H1 (cell line): ENCODE measurements around the gene COL16A1. TPM values are rescaled to one million over a fixed set of nuclear protein-coding genes. Genes with fewer than 3 reads are reported as not detected.

Source experiments
- CTBP2 ChIP-seq: IDR thresholded peaks from 2 replicates; pipeline ENCODE4 v1.7.0; 2011; ENCODE audit warnings: borderline replicate concordance, mild to moderate bottlenecking, moderate library complexity, mixed read lengths, low read length; ENCODE audit not compliant: insufficient read depth, insufficient read length
- EZH2 ChIP-seq: fragments of 200-600 bp; sonication (generic); IDR thresholded peaks from 2 replicates; pipeline ENCODE4 v1.7.1; 2012; ENCODE audit warnings: low read depth, mild to moderate bottlenecking, moderate library complexity, low read length, inconsistent platforms; ENCODE audit not compliant: severe bottlenecking
- KDM4A ChIP-seq: IDR thresholded peaks from one replicate; pipeline ENCODE4 v1.7.1; 2012; ENCODE audit warnings: low read depth, mild to moderate bottlenecking, moderate library complexity, low read length, inconsistent platforms; ENCODE audit not compliant: severe bottlenecking
- POLR2A ChIP-seq, 2 experiments: IDR thresholded peaks; 1 replicate in 1 of 2; 2 replicates in 1 of 2; pipeline ENCODE4 v1.6.1; 2011; ENCODE audit warnings: low read depth in 2 of 2, low read length in 2 of 2, mild to moderate bottlenecking in 2 of 2; ENCODE audit errors: control extremely low read depth in 1 of 2
- SIX5 ChIP-seq: IDR thresholded peaks from 2 replicates; pipeline ENCODE4 v1.6.1; 2011; ENCODE audit warnings: mild to moderate bottlenecking, low read depth, low read length
- TAF7 ChIP-seq: optimal IDR thresholded peaks from 2 replicates; pipeline ENCODE3; 2011; ENCODE audit warnings: low read depth, mild to moderate bottlenecking, inconsistent platforms, low read length, moderate library complexity, borderline replicate concordance
- polyA plus RNA-seq, 7 experiments: library from polyadenylated mRNA; depleted of rRNA in 3 of 7; stranded (reverse) in 5 of 7; unstranded in 2 of 7; fragments of >200 nt in 5 of 7; fragments of 200-250 nt in 2 of 7; gene quantifications; 1 replicate in 5 of 7; 2 replicates in 1 of 7; 4 replicates in 1 of 7; pipeline versions ENCODE4 v1.2.1 to v1.2.3, GENCODE V29; 2011 to 2013; ENCODE audit warnings: missing spikeins in 2 of 7, mixed read lengths in 2 of 7
- total RNA-seq: library from RNA; stranded (reverse); fragmentation: NEBNext Ultra II Directional; extraction: Animal tissue kit (Norgen Biotek cat#: 25700); gene quantifications from 2 replicates; pipeline ENCODE4 v1.2.1, GENCODE V29; 2021

The COL16A1 gene
- total and polyA plus RNA-seq, 2 of the 8 experiments (the other 6 are each of a cell fraction or from before 2014, with no cell fraction given) = 2.0 to 10.5 TPM

DNA sequence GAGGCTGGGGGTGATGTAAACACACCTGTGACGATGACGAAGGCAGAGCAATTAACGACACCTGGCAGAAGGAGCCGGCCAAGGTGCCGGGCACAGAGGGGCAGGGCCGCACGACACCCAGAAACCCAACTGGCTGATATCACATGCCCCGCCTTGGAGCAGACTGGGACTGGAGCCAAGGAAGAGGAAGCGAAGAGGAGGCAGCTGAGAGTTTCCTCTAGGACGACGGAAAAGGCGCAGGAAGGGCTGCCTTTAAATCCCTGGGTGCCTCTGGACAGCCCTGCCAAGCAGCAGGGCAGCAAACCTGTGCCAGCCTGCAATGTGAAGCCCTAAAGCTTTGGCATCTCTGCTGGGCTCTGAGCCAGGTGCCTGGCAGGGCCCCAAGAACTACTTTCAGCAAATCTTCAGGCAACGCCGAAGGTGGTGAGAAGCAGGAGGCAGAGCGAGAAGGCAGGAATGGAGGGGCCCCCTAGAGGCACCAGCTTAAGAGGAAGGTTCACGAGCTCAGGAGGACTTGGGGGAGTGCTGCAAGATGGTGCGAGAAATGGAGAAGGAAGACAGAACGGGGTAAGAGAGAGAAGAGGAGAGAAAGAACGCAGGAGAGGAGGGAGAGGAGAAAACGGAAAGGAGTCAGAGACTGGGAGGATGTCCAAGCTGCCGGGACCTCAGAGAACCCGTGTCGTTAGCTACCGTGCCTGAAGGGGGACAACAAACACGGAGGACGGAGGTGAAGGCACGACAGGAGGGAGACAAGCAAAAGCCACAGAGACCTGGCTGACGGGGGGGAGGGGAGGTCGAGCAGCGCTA is 33.8 kb downstream of the COL16A1 start (continued):
- TF ChIP-seq EZH2 (no peak), SIX5 (no peak), CTBP2 (no peak), KDM4A (no peak), TAF7 (no peak), POLR2A (IDR thresholded peaks at IDR 0.05; ENCODE audit: control extremely low read depth in 1 of 2, low read depth in 2 of 2, low read length in 2 of 2) (no peak)
